ENCODE measurements around the gene TGM2. TPM values are rescaled to one million over a fixed set of nuclear protein-coding genes. Genes with fewer than 3 reads are reported as not detected.

TGM2 gene
- total RNA-seq, 1 donor from 2014 or later, result 5.5 TPM

DNA sequence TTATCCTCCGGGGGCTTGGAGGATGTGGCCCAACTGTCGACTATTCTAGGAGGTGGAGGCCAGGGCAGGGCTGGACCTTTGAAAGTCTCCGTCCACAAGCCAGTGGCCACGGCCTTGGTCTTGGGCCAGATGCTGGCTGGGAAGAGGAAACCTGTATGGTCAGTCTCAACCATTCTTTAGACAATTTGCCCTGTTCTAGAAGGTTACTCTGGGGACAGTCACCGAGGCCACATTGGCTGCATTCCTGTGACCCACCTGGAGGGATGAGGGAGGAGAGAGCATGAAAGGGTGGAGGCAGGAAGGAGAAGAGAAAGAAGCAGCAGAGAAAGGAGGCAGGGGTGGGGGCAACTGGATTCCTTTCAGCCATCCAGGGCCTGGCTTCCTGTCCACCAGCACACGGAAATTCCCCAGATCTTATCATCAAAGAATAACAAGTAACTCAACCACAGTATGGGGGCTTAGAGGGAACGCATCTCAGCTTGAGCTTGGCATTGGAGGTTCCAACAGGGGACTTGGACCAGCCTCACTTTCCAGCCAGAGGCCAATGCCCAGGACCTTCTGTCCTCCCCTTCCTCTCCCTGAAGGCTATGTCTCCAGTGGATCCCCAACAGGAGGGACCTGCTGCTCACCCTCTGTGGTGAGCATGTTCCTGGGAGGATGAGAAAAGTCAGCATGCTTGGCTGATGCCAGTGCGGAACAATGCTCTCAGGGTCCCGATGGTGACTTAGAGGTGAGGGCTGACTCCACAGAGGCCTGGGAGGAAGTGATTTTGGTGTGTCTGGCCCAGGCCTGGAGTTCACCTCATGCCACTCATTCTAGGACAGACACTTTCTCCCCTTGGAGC is 30.4 kb downstream of the TGM2 start:
- TF ChIP-seq, protein P1, sequence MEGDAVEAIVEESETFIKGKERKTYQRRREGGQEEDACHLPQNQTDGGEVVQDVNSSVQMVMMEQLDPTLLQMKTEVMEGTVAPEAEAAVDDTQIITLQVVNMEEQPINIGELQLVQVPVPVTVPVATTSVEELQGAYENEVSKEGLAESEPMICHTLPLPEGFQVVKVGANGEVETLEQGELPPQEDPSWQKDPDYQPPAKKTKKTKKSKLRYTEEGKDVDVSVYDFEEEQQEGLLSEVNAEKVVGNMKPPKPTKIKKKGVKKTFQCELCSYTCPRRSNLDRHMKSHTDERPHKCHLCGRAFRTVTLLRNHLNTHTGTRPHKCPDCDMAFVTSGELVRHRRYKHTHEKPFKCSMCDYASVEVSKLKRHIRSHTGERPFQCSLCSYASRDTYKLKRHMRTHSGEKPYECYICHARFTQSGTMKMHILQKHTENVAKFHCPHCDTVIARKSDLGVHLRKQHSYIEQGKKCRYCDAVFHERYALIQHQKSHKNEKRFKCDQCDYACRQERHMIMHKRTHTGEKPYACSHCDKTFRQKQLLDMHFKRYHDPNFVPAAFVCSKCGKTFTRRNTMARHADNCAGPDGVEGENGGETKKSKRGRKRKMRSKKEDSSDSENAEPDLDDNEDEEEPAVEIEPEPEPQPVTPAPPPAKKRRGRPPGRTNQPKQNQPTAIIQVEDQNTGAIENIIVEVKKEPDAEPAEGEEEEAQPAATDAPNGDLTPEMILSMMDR (IDR thresholded peaks at IDR 0.05; ENCODE audit: insufficient read depth, low read length, severe bottlenecking), result no peak
- Histone ChIP-seq H3K27me3 (ENCODE audit: control insufficient read depth, insufficient read depth, low read length) (no peaks in the 10 kb centered on the region), H3K36me3 (ENCODE audit: control insufficient read depth, insufficient read depth, low read length) (no peaks in the 10 kb centered on the region), H3K4me3 (ENCODE audit: low read depth, low read length) (no peak overlapping the region)
- no peak for DNase-seq (ENCODE audit: low read depth)
- FAIRE-seq, result no peak

DNA sequence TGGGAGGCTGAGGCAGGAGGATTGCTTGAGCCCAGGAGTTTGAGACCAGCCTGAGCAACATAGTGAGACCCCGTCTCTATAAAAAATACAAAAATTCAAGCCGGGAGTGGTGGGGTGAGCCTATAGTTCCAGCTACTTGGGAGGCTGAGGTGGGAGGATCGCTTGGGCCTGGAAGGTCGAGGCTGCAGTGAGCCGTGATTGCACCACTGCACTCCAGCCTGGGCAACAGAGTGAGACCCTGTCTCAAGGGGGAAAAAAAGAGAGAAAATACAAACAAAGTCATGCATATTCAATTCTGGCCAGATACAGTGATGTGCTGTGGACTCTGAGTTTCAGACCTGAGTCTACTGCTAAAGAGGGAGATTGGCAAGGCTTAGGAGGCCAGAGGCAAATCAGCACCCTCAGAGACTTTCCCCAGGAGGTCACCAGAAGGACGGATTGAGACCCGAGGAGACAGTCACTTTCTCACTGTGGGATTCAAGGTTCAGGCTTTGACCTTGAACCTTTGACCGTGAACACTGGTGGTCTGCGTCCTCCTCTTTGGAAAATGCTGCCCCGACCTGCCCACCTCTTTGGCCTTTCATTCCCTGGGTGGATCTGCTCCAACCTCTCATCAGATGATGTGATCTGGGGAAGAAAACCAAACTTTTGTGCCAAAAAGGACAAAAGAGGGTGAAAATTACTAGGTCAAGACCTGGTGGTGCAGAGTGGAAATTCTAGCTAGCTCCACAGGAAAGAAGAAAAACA is 31.2 kb downstream of the TGM2 start:
- H3K36me3 ChIP-seq (ENCODE audit: control insufficient read depth, insufficient read depth, low read length), result no peaks in the 10 kb centered on the region
- no peak for FAIRE-seq
- no peak for DNase-seq (ENCODE audit: low read depth)
- TF ChIP-seq, protein P1 (IDR thresholded peaks at IDR 0.05; ENCODE audit: insufficient read depth, low read length, severe bottlenecking), result no peak
- H3K27me3 ChIP-seq (ENCODE audit: control insufficient read depth, insufficient read depth, low read length), result no peaks in the 10 kb centered on the region
- H3K4me3 ChIP-seq (ENCODE audit: low read depth, low read length), result no peak overlapping the region

DNA sequence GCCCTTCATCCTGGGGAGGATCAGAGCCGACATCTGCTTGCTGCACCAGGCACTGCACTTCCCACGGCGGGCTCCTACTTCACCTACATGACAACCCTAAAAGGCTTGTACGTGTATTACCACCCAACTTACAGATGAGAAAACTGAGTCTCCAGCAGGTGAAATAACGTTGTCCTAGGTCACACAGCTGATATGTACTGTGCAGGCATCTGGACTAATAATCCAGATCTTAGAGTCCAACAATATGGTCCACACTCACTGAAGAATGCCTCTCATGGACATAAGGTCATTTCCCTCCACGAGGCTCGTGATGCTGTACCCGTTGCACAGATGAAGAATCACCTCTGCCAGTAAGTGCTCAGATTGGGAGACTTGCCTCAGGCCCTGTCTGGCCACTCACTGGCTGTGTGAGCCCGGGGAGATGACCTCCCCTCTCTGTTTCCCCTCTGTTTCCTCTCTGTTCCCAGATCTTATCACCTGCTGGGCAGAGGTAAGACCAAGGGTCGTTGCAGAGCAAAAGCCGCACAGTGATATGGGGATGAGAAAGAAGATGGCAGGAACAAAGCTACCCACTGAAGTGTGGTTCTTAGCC is 32.1 kb downstream of the TGM2 start:
- Histone ChIP-seq H3K27me3 (ENCODE audit: control insufficient read depth, insufficient read depth, low read length) (no peaks in the 10 kb centered on the region), H3K4me3 (ENCODE audit: low read depth, low read length) (no peak overlapping the region), H3K36me3 (ENCODE audit: control insufficient read depth, insufficient read depth, low read length) (no peaks in the 10 kb centered on the region)
- DNase-seq (ENCODE audit: low read depth) (no peak), FAIRE-seq (no peak)
- TF ChIP-seq, protein P1 (IDR thresholded peaks at IDR 0.05; ENCODE audit: insufficient read depth, low read length, severe bottlenecking), result no peak

DNA sequence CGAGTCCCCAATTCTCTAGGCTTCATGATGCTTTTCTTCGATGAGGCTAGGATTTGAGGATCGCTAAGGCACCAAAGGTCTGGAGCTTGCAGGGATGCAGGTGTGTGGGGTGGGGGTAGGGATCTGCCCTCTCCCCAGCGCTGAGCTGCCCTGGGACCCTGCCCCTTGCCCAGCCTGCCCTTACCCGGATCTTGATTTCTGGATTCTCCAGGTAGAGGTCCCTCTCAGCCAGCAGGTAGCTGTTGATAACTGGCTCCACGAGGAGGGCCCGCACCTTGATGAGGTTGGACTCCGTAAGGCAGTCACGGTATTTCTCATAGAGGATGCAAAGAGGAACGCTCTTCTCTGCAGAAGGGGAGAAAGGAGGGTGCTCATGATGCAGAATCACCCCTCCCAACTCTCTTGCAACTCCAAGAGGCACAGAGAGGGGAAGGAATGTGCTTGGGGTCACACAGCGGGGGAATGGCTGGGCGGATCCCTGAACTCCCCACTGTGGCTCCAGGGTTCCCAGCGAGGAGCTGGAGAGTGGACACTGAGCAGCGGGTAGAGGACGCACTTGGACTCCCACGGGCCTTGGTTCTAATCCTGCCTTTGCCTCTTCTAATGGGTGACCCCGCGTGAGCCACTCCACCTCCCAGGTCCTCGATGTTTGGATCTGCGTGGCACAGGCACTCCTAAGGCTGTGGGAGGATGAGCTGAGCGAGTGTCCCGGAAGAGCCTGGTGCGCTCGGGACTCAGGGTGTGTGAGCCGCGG is 32.7 kb downstream of the TGM2 start:
- TF ChIP-seq, protein P1 (IDR thresholded peaks at IDR 0.05; ENCODE audit: insufficient read depth, low read length, severe bottlenecking), result no peak
- DNase-seq (ENCODE audit: low read depth) (no peak), FAIRE-seq (no peak)
- H3K36me3 ChIP-seq (ENCODE audit: control insufficient read depth, insufficient read depth, low read length), result no peaks in the 10 kb centered on the region
- no peak overlapping the region for H3K4me3 ChIP-seq (ENCODE audit: low read depth, low read length)
- H3K27me3 ChIP-seq (ENCODE audit: control insufficient read depth, insufficient read depth, low read length), result no peaks in the 10 kb centered on the region

DNA sequence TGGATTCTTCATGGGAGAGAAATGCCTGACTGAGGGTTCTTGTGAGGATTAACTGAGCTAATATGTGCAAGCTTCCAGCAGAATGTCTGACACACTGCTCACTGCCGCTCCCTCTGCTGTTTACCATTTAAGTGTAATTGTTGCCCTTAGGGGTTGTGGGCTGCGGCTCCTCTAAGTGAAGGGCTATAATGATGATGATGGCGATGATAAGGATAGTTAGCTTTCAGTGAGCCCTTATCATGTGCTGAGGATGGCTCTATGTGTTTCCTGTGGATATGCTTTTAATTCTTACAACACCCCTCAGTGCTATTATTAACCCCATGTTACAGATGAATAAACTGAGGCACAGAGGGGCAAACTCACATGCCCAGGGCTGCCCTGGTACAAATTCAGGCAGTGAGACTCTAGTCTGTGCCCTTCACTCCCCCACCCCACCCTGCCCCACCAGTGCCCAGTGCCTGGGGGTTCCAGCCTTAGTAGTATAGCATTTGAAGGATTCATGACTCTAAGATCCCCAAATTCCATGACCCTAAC is 33.4 kb downstream of the TGM2 start:
- Histone ChIP-seq H3K4me3 (ENCODE audit: low read depth, low read length) (no peak overlapping the region), H3K36me3 (ENCODE audit: control insufficient read depth, insufficient read depth, low read length) (no peaks in the 10 kb centered on the region), H3K27me3 (ENCODE audit: control insufficient read depth, insufficient read depth, low read length) (no peaks in the 10 kb centered on the region)
- DNase-seq (ENCODE audit: low read depth) (no peak), FAIRE-seq (no peak)
- TF ChIP-seq, protein P1 (IDR thresholded peaks at IDR 0.05; ENCODE audit: insufficient read depth, low read length, severe bottlenecking), result no peak

Data from bronchial epithelial cell (primary cell).